Stimulated activated CD8-positive, alpha-beta memory T cell treated with anti-CD3 and anti-CD28 coated beads, Interleukin-7, amount 100 ng/mL, for 4 hours (primary cell): ENCODE data around the gene SAMD4B.

Experiments used
- DNase-seq, 2 donors: peaks; one replicate each; pipeline ENCODE4 v3.0.0-alpha.2; 2020; ENCODE audit warnings: low read depth in 2 of 2

SAMD4B gene

DNA sequence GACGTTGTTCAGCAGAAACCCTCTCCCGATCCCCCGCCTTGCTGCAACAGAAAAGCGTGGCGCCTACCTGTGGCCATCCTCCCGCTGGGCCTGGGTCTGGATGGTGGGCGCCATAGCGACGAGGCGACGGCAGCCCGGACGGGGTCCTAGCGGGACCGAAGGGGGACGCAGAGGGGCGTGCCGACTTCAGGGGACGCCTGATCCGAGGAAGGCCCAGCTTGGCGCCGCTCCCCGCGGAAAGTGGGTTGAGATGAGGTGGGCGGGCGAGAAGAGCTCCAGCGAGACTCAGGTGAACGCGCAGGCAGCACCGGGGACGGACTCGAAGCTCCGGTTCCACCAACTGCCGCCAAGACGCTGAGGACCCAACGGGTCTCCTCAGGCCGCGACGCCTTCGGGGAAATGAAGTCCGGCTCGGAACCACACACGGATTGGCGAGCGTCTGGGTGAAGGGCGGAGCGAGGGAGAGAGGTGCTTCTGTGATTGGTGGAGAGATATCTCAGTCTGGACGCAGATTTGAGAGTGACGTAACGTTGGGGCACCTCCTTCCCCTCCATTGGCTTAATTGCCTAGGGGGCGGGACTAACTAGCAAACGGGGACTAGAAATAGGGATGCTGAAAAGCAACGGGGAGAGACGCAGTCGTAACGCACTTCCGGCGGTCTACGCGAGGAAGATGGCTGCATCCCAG lies 48.7 kb downstream of the SAMD4B start, which contains the start of the genes MED29 and PAF1:
MED29 (plus strand) TSS at position 628 of the 687 bp plus-strand sequence; CDS start at position 673, 45 bp downstream.
PAF1 (minus strand) TSS at position 356 of the 687 bp plus-strand sequence; CDS start at position 114, 242 bp downstream.
- DNase-seq: peak; percentile 93 to 96

DNA sequence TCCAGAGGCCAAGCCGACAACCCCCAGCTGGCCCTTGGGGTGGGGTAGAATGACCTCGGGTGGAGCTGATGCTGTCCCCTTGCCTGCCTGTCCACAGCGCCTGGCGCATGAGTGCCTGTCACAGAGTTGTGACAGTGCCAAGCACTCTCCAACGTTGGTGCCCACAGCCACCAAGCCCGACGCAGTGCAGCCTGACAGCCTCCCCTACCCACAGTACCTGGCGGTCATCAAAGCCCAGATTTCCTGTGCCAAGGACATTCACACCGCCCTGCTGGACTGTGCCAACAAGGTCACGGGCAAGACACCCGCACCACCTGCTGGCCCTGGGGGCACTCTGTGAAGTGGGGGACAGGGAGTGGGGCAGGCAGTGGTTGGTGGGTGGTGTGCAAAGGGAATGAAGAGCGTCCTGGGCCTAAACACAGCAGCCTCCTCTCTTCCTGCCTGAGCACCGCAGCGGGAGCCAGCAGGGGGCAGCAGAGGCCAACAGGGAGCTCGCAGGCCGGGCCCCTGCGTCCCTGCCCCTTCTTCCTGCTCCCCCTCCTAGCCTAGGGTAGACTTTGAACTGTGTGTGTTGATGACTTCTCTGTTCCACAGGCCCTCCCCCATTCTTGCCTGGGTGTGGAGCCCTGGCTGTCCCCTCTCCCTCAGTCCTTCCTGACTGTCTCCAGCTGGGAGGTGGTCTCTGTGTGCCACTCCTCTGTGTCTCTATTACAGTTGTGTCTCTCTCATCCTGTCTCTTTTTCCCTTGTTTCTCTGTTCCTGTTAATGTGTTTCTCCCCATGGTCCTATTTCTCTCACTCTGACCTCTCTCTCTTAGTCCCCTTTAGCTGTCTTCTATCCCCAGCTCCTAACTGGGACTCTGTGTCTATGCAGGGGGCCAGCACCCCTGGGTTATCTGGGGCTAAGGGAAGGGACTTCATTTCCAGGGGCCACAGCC lies 55.4 kb downstream of the SAMD4B start:
- DNase-seq: peak; percentile 87 to 89

DNA sequence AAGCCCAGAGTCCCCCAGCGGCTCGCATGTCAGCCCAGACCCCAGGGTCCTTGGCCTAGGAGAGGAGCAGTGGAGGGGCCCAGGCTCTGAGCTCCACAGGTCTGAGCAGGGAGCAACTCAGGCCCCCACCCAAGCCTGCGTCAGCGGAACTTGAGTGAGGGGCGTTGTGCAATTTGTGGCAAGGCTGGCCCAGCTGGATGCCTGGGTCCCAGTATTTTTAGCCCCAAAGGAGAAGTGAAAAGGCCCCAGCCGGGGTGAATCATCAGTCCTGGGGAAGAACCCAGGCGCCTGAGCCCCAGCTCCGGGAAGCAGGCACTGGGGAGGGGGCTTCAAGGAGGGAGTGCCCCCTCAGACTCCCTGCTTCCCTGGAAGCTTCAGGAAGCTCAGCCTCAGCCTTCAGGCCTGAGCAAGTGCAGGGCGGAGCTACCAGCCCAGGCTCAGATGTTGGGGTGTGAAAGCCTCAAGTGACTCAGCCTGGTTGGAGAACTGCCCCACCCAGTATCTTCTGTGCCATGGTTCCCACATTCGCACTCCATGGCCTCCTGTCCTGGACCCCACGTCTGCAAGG lies 56.2 kb downstream of the SAMD4B start:
- DNase-seq: no peak

DNA sequence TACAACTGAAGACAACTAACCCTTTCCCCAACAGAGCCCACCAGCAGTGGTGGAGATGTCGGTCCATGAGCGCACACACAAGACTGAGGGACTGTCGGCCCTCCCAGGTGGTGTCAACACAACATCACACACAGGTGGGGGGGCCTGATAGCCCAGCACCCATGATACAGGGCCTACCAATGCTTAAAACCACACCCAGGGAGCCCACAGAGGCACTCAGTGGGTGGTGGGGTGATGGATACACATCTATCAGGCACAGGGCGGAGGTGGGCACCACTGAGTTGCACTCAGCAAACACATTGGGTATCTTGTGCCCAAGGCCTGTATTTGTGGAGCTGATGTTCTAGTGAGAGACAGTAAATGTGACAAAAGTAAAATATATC lies 57.4 kb downstream of the SAMD4B start:
- no peak for DNase-seq

DNA sequence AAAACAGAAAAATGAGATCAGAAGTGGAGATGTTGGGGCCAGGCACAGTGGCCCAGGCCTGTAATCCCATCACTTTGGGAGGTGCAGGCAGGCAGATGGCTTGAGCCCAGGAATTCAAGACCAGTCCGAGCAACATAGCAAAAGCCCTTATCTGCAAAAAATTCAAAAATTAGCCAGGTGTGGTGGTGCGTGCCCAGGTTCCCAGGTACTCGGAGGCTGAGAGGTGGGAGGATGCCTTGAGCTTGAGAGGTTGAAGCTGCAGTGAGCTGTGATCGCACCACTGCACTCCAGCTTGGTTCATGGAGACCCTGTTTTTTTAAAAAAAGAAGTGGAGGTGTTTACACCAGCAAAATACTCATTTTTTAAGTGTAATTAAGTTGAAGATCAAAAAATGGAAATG lies 57.8 kb downstream of the SAMD4B start:
- no peak for DNase-seq

DNA sequence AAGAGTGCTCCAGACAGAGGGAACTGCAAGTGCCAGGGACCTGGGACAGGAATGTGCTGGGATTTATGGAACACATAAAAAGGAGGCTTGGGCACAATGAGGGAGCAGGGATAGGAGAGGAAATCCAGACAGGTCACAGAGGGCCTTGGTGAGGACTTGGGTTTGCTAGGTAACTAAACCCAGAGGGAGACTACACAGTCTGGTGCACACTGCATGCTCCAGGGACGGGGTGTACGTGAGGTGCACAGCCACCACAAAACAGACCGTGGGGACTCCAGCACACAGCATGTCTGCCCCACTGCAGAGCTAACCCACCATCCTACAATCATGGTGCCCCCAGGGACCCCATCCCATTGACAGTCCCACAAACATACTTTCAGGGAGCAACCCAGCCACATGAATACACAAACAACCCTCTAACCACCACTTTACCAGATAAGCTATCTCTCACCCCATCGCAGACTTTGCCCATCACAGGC lies 58.9 kb downstream of the SAMD4B start:
- no peak for DNase-seq

DNA sequence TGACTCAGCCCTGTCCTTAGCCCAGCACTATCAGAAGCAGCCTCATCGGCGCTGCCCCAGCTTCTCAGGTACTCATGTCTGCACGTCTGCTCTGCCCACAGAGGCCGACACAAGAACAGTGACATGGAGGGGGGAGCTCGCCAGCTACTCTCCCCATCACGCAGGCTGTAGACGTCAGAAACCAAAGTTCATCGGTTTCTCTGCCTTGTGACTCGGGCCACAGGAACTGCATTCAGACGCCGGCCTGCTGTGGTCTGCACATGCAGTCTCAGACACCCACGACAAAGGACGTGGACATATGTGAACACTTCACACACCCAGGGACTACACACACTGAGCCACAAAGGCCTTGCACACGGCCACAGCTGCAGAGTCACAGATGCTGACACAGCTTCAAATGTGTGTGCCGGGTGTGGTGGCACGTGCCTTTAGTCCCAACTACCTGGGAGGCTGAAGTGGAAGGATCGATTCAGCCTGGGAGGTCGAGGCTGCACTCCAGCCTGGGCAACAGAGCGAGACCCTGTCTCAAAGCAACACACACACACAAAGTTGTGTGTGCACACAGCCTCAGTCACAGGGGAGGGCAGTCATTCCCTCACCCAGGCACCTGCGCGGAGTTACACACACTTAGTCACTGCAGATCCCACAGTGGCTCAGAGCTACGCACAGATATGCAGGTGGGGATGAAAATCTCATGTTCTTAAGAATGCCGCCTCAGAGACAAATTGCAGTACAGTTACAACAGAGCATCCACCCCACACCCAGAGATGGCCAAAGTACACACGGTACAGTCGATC lies 59.5 kb downstream of the SAMD4B start:
- DNase-seq: peak; percentile 74 to 77

DNA sequence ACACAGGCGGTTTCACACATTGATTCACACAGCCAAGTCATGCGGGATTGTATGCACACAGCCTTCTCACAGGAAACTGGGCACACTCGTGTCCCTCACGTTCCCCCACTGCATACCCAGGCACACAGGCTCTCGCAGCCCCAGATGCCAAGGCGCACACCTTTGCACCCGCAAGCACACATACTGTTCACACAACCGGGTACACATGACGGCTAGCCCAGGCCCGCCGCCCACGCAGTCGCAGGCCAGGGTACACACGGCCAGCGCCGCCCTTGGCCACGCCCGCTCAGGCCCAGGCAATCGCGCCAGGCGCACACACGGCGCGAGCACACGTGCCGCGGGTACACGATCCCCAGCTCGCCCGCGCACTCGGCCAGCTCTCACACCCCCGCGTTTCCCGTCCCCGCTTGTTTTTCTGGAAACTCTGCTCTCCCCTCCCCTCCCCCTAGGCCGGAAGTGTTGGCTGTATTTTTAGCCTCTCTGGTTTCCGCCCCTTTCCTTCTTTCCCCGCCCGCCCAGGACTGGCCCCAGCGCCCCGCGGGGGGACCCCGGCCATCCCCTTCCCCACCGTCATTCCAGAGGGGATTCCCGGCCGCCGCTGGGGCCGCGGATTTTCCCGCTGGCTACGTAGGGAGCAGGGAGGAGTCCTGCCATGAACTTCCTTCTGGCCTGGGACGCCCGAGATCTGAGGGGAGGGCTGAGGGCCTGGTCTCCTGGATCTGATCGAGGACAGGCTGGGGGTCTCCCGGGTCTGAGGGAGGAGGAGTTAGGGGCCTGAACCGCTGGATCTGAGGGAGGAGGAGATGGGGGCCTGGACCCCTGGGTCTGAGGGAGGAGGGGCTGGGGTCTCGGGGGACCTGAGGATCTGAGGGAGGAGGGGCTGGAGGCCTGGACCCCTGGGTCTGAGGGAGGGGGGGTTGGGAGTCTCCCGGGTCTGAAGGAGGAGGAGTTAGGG lies 60.4 kb downstream of the SAMD4B start:
- peak; percentile 80 to 81 for DNase-seq

DNA sequence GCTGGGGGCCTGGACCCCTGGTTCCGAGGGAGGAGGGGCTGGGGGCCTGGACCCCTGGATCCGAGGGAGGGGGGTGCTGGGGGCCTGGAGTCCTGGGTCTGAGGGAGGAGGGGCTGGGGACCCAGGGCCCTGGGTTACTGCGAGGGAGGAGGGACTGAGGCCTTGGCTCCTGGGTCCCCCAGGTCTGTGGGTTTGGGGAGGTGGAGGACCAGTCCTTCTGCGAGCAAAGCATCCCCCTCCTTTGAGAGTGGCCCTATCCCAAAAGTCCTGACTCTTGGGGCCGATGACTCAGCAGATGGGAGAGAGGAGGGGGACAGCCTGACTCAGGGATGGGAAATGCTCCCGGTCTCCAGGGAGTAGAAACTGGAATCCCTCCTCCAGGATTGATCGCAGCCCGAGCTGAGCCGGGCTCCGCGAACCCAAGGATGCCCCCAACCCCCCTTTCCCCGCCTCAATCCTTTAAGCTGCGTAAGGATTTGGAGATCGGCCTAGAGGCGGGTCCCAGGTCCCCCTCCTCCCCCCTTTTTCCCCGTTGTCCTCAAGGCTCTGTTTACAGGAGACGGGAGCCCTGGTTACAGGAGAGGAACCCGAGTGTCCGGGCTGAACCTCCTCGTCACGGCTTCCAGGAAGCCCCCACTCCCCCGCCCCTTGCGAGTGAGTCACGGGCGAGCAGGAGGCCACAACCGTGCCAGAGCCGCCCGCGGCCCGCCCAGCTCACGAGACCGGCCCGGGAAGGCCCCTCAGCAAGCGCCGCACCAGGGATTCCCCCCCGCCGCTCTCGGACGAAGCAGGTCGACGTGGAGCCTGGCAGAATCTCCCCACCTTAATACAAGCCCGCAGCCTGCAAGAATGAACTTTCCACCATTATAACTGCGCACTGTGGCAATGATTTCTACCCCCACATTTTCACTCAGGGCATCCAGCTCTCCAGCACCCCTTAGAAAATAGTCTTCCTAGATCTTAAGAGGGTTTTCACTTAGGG lies 61.4 kb downstream of the SAMD4B start:
- peak; percentile 91 to 96 for DNase-seq

DNA sequence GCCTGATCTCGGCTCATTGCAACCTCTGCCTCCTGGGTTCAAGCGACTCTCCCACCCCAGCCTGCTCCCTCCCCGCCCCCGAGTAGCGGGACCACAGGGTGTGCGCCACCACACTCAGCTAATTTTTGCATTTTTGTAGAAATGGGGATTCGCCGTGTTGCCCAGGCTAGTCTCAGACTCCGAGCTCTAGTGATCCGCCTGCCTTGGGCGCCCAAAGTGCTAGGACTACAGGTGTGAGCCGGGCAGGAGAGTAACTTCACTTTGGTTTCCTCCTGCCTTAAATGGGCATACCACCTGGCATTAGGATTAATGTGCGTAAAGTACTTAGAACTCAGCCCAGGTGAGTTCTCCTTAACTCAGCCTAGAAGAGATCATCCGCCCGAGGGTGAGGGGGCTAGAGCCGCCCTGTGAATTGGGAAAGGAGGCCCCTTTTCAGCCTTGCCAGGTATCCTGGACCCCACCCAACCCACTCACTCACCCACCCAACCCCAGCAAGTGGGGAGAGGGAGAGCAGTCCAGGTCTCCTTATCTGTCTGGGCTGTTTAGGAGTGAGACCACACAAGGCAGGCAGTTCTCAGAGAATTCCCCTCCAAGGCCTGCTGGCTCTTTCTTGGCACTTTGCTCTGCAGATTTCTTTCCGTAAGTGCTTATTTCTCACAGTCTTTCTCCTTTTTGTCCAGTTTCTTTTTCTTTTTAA lies 63.2 kb downstream of the SAMD4B start:
- DNase-seq: no peak

DNA sequence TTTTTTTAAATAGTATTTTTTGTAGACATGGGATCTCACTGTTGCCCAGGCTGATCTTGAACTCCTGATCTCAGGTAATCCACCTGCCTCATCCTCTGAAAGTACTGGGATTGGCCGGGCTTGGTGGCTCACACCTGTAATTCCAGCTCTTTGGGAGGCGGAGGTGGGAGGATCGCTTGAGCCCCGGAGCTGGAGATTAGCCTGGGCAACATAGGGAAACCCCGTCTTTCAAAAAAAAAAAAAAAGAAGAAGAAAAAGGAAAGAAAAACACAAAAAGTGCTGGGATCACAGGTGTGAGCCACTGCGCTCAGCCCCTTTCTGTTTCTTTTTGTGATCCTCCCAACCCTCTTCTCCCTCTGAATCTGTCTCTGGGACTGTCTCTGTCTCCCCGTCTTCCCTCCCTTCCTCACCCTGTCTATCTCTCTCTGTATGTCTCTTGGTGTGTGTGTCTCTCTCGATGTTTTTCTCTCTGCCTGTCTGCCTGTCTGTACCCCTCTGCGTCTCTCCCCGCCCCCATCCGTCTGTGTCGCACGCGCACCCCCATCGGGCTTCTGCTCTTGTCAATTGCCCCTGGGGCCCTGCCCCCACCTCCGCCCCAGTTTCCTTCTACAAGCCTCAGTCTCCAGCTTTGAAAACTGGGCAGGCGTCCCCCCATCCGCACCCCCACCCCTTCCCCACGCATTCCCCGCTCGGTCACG lies 63.9 kb downstream of the SAMD4B start:
- DNase-seq: peak; percentile 84 to 87

DNA sequence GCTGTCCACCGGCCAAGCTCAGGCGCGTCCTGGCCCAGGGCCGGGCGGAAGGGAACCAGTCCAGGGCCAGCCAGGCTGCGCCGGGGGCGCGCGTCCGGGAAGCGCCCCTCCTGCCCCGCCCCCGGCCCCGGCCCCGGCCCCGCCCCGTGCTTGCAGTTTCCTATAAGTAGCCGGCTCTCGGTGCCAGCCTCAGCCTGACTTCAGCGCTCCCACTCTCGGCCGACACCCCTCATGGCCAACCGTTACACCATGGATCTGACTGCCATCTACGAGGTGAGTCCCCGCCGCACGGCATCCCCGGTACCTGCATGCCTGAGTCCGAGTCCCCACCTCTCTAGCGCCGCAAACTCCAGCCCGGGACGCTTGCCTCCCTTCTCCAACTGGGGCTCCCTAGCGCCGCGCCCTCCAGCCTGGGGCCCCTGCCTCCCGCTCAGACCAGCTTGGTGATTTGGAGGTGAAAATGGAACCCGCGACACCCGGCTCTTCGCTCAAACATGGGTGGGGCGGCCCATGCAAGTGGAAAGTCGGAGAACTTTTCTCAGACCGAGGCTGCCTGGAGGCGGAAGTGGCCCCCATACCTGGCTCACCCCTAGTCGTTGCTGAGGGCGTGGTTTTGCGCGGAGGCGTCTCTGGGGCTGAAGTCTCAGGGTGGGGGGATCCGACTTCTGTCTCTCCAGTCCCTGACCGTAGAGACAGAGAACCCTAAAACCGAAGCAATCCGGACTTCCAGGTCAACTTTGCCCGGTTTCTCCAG lies 64.6 kb downstream of the SAMD4B start, which contains the start of gene ZFP36:
ZFP36 (plus strand) TSS at position 192 of the 754 bp plus-strand sequence; CDS start at position 250, 58 bp downstream.
- peak; percentile 81 to 83 for DNase-seq

DNA sequence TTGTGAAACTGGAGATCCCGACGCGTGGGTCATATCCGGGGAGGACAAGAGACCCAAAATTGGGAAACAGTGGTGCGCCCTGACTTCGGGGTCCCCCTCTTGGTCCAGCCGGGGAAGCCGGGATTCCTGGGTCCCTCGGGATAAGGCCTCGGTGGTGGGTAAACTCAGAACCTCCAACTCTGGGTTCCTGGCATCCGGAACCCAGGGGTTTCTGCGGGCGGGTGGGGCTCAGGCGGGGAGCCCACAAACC lies 65.1 kb downstream of the SAMD4B start:
- DNase-seq: no peak

DNA sequence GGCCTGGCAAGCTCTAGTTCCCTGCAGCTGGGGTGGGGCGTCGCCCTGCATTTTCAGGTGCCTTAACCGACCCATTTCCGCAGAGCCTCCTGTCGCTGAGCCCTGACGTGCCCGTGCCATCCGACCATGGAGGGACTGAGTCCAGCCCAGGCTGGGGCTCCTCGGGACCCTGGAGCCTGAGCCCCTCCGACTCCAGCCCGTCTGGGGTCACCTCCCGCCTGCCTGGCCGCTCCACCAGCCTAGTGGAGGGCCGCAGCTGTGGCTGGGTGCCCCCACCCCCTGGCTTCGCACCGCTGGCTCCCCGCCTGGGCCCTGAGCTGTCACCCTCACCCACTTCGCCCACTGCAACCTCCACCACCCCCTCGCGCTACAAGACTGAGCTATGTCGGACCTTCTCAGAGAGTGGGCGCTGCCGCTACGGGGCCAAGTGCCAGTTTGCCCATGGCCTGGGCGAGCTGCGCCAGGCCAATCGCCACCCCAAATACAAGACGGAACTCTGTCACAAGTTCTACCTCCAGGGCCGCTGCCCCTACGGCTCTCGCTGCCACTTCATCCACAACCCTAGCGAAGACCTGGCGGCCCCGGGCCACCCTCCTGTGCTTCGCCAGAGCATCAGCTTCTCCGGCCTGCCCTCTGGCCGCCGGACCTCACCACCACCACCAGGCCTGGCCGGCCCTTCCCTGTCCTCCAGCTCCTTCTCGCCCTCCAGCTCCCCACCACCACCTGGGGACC lies 65.6 kb downstream of the SAMD4B start:
- DNase-seq: no peak

DNA sequence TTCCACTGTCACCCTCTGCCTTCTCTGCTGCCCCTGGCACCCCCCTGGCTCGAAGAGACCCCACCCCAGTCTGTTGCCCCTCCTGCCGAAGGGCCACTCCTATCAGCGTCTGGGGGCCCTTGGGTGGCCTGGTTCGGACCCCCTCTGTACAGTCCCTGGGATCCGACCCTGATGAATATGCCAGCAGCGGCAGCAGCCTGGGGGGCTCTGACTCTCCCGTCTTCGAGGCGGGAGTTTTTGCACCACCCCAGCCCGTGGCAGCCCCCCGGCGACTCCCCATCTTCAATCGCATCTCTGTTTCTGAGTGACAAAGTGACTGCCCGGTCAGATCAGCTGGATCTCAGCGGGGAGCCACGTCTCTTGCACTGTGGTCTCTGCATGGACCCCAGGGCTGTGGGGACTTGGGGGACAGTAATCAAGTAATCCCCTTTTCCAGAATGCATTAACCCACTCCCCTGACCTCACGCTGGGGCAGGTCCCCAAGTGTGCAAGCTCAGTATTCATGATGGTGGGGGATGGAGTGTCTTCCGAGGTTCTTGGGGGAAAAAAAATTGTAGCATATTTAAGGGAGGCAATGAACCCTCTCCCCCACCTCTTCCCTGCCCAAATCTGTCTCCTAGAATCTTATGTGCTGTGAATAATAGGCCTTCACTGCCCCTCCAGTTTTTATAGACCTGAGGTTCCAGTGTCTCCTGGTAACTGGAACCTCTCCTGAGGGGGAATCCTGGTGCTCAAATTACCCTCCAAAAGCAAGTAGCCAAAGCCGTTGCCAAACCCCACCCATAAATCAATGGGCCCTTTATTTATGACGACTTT lies 66.4 kb downstream of the SAMD4B start:
- no peak for DNase-seq
